ENCODE data around the gene SEMA5A. TPM values are rescaled to one million over a fixed set of nuclear protein-coding genes. Genes with fewer than 3 reads are reported as not detected.

Gene SEMA5A
- total RNA-seq, 1 donor from 2014 or later = 1.3 TPM

GRCh38 chr5:9444346-9444745 lies 101.5 kb downstream of the SEMA5A start:
- intact Hi-C loops (cut with micrococcal nuclease) = no loop called here

- intact Hi-C loops (cut with micrococcal nuclease) = no loop called here
Observed at GRCh38 chr5:9441610-9442009, 104.3 kb downstream of the SEMA5A start.

- intact Hi-C loops (cut with micrococcal nuclease) = no loop called here
Observed at GRCh38 chr5:9440517-9440916, 105.4 kb downstream of the SEMA5A start.

- intact Hi-C loops (cut with micrococcal nuclease) = no loop called here
Observed at GRCh38 chr5:9439531-9440292, 106.2 kb downstream of the SEMA5A start.

GRCh38 chr5:9438596-9439354 lies 107.1 kb downstream of the SEMA5A start:
- intact Hi-C loops (cut with micrococcal nuclease) = no loop called here

GRCh38 chr5:9437741-9438240 lies 108.1 kb downstream of the SEMA5A start:
- intact Hi-C loops (cut with micrococcal nuclease) = no loop called here

GRCh38 chr5:9431496-9432258 lies 114.2 kb downstream of the SEMA5A start:
- intact Hi-C loops (cut with micrococcal nuclease) = no loop called here

GRCh38 chr5:9431151-9431495 lies 114.8 kb downstream of the SEMA5A start:
- intact Hi-C loops (cut with micrococcal nuclease) = no loop called here

GRCh38 chr5:9430306-9430705 lies 115.6 kb downstream of the SEMA5A start:
- intact Hi-C loops (cut with micrococcal nuclease) = no loop called here

GRCh38 chr5:9429691-9430215 lies 116.1 kb downstream of the SEMA5A start:
- intact Hi-C loops (cut with micrococcal nuclease) = no loop called here

GRCh38 chr5:9428272-9428671 lies 117.6 kb downstream of the SEMA5A start:
- intact Hi-C loops (cut with micrococcal nuclease) = no loop called here

GRCh38 chr5:9425710-9426109 lies 120.2 kb downstream of the SEMA5A start:
- intact Hi-C loops (cut with micrococcal nuclease) = no loop called here

- intact Hi-C loops (cut with micrococcal nuclease) = no loop called here
Observed at GRCh38 chr5:9423571-9423970, 122.3 kb downstream of the SEMA5A start.

GRCh38 chr5:9421884-9422283 lies 124.0 kb downstream of the SEMA5A start:
- intact Hi-C loops (cut with micrococcal nuclease) = no loop called here

GRCh38 chr5:9419794-9420193 lies 126.1 kb downstream of the SEMA5A start:
- intact Hi-C loops (cut with micrococcal nuclease) = no loop called here

- intact Hi-C loops (cut with micrococcal nuclease) = no loop called here
Observed at GRCh38 chr5:9415566-9415965, 130.3 kb downstream of the SEMA5A start.

- intact Hi-C loops (cut with micrococcal nuclease) = no loop called here
Observed at GRCh38 chr5:9415091-9415490, 130.8 kb downstream of the SEMA5A start.

- intact Hi-C loops (cut with micrococcal nuclease) = no loop called here
Observed at GRCh38 chr5:9411142-9411541, 134.7 kb downstream of the SEMA5A start.

- intact Hi-C loops (cut with micrococcal nuclease) = no loop called here
Observed at GRCh38 chr5:9409413-9409960, 136.4 kb downstream of the SEMA5A start.

- intact Hi-C loops (cut with micrococcal nuclease) = no loop called here
Observed at GRCh38 chr5:9408964-9409363, 136.9 kb downstream of the SEMA5A start.

GRCh38 chr5:9405196-9405754 lies 140.6 kb downstream of the SEMA5A start:
- intact Hi-C loops (cut with micrococcal nuclease) = no loop called here

Data from T-helper 2 cell treated with Interferon-gamma antibody and Interleukin-4, amounts not matched to agents 100 ng/mL and 5 ng/mL, for 36 hours (primary cell).